IMR-90 (cell line): ENCODE results near the gene CETN2. TPM values are rescaled to one million over a fixed set of nuclear protein-coding genes. Genes with fewer than 3 reads are reported as not detected.
"Not testable (repeated sequence)": the region's sequence is repeated elsewhere in the genome, so short reads cannot be mapped to it uniquely, and the experiment has no call there.

Experiments
- ATAC-seq: fragments of 200-7000 bp; cut with Tn5 transposase; 2 replicates; pipeline ENCODE4 v1.9.1; 2020; ENCODE audit warnings: low read depth, mild to moderate bottlenecking, moderate library complexity
- BruUV-seq: library from RNA; stranded (reverse); fragments of 400-500 nt; replicated peaks from 2 replicates; lab custom pipeline; 2021; lab: Mats Ljungman, UMichigan
- CTCF ChIA-PET: fragments of 300-600 bp; formaldehyde crosslinking; extraction: SDS; loops from one replicate; lab custom pipeline; 2021; ENCODE audit warnings: antibody characterized with exemption; lab: Yijun Ruan, JAX
- POLR2A ChIA-PET: fragments of 300-600 bp; sonication (Branson Sonifier 250); formaldehyde crosslinking; loops from one replicate; lab custom pipeline; 2022; ENCODE audit warnings: antibody characterized with exemption; ENCODE audit not compliant: unreplicated experiment; lab: Charles Lee
- DNase-seq: peaks from one replicate; pipeline ENCODE4 v3.0.0; 2013
- H2AFZ ChIP-seq: replicated peaks from 2 replicates; pipeline ENCODE3; 2013; ENCODE audit warnings: low read length, mild to moderate bottlenecking; ENCODE audit not compliant: poor library complexity
- H2AK5ac ChIP-seq: 2 replicates; pipeline ENCODE4 v1.6.1; 2013; ENCODE audit warnings: low read depth, low read length, inconsistent platforms
- H2AK9ac ChIP-seq: replicated peaks from 2 replicates; pipeline ENCODE3; 2013; ENCODE audit warnings: mild to moderate bottlenecking, low read depth, low read length, moderate library complexity; ENCODE audit not compliant: poor library complexity
- H2BK120ac ChIP-seq: 2 replicates; pipeline ENCODE4 v1.6.1; 2013; ENCODE audit warnings: low read depth, low read length, inconsistent platforms
- H2BK15ac ChIP-seq: 3 replicates; pipeline ENCODE4 v1.6.1; 2013; ENCODE audit warnings: low read depth, low read length, inconsistent platforms
- H2BK20ac ChIP-seq: 2 replicates; pipeline ENCODE4 v1.6.1; 2013; ENCODE audit warnings: low read depth, mild to moderate bottlenecking, inconsistent platforms, low read length, moderate library complexity
- H2BK5ac ChIP-seq: 2 replicates; pipeline ENCODE4 v1.6.1; 2013; ENCODE audit warnings: mild to moderate bottlenecking, low read depth, low read length, inconsistent platforms; ENCODE audit not compliant: poor library complexity, severe bottlenecking
- H3K14ac ChIP-seq: replicated peaks from 2 replicates; pipeline ENCODE4 v1.6.1; 2013; ENCODE audit warnings: low read depth, low read length, inconsistent platforms
- H3K18ac ChIP-seq: 2 replicates; pipeline ENCODE4 v1.6.1; 2013; ENCODE audit warnings: low read depth, low read length, control low read depth
- H3K23ac ChIP-seq: 2 replicates; pipeline ENCODE4 v1.6.1; 2013; ENCODE audit warnings: low read depth, low read length, inconsistent platforms
- H3K27ac ChIP-seq: 2 replicates; pipeline ENCODE4 v1.5.1; 2013; ENCODE audit warnings: mild to moderate bottlenecking, control low read depth, low read length; ENCODE audit not compliant: insufficient read depth
- H3K27me3 ChIP-seq: 2 replicates; pipeline ENCODE4 v1.6.1; 2013; ENCODE audit warnings: low read length; ENCODE audit not compliant: control insufficient read depth, insufficient read depth
- H3K36me3 ChIP-seq: 2 replicates; pipeline ENCODE4 v1.6.1; 2013; ENCODE audit warnings: low read length, mixed read lengths; ENCODE audit not compliant: control insufficient read depth, insufficient read depth
- H3K4ac ChIP-seq: 2 replicates; pipeline ENCODE4 v1.6.1; 2013; ENCODE audit warnings: low read depth, low read length, inconsistent platforms
- H3K4me1 ChIP-seq: 2 replicates; pipeline ENCODE4 v1.6.1; 2013; ENCODE audit warnings: low read length, mixed read lengths; ENCODE audit not compliant: control insufficient read depth, insufficient read depth
- H3K4me2 ChIP-seq: 2 replicates; pipeline ENCODE4 v1.6.1; 2013; ENCODE audit warnings: low read depth, mild to moderate bottlenecking, control low read depth, low read length, moderate library complexity
- H3K4me3 ChIP-seq: 2 replicates; pipeline ENCODE4 v1.5.1; 2013; ENCODE audit warnings: low read depth, mild to moderate bottlenecking, control low read depth, low read length, moderate library complexity; ENCODE audit not compliant: insufficient read depth
- H3K56ac ChIP-seq: 2 replicates; pipeline ENCODE4 v1.6.1; 2013; ENCODE audit warnings: low read length, inconsistent platforms; ENCODE audit not compliant: insufficient read depth; ENCODE audit errors: extremely low read depth
- H3K79me1 ChIP-seq, 2 experiments: 2 replicates each; pipeline ENCODE4 v1.6.1; 2013; ENCODE audit warnings: low read length in 2 of 2, inconsistent platforms in 1 of 2, low read depth in 1 of 2
- H3K9ac ChIP-seq: 2 replicates; pipeline ENCODE4 v1.6.1; 2013; ENCODE audit warnings: low read depth, low read length, control low read depth
- H3K9me1 ChIP-seq: 2 replicates; pipeline ENCODE4 v1.6.1; 2013; ENCODE audit warnings: low read length, inconsistent platforms; ENCODE audit not compliant: insufficient read depth
- H3K9me3 ChIP-seq: 2 replicates; pipeline ENCODE4 v1.6.1; 2013; ENCODE audit warnings: low read length; ENCODE audit not compliant: control insufficient read depth, insufficient read depth
- H4K20me1 ChIP-seq: 2 replicates; pipeline ENCODE4 v1.6.1; 2013; ENCODE audit warnings: low read length, inconsistent platforms; ENCODE audit not compliant: insufficient read depth
- H4K5ac ChIP-seq: 2 replicates; pipeline ENCODE4 v1.6.1; 2013; ENCODE audit warnings: mild to moderate bottlenecking, low read depth, low read length, control low read depth
- H4K8ac ChIP-seq, 2 experiments: 2 replicates each; pipeline ENCODE4 v1.6.1; 2013; ENCODE audit warnings: low read depth in 2 of 2, low read length in 2 of 2, control low read depth in 1 of 2, inconsistent platforms in 1 of 2
- H4K91ac ChIP-seq: 2 replicates; pipeline ENCODE4 v1.6.1; 2013; ENCODE audit warnings: low read depth, low read length, inconsistent platforms; ENCODE audit not compliant: insufficient read depth
- CEBPB ChIP-seq: IDR thresholded peaks from 2 replicates; pipeline ENCODE4 v1.6.1; 2012; ENCODE audit warnings: low read depth, low read length, improper control_type of control experiment
- MAFK ChIP-seq: IDR thresholded peaks from 2 replicates; pipeline ENCODE4 v1.6.1; 2012; ENCODE audit warnings: low read depth, low read length, improper control_type of control experiment
- MAZ ChIP-seq: IDR thresholded peaks from 2 replicates; pipeline ENCODE4 v1.6.1; 2012; ENCODE audit warnings: low read depth, mild to moderate bottlenecking, low read length, improper control_type of control experiment, moderate library complexity, borderline replicate concordance
- NFE2L2 ChIP-seq: fragments of 150-350 bp; IDR thresholded peaks from 2 replicates; pipeline ENCODE4 v1.6.1; 2016; ENCODE audit warnings: low read depth, mild to moderate bottlenecking, low read length
- RFX5 ChIP-seq: IDR thresholded peaks from 2 replicates; pipeline ENCODE4 v1.8.0; 2012; ENCODE audit warnings: low read depth, mild to moderate bottlenecking, low read length, moderate library complexity
- SMC3 ChIP-seq: fragments of 150-350 bp; IDR thresholded peaks from 2 replicates; pipeline ENCODE4 v1.6.1; 2016; ENCODE audit warnings: low read depth, mild to moderate bottlenecking, antibody characterized with exemption, low read length, moderate library complexity
- WGBS, 2 experiments: methylation state at CpG; one replicate each; pipeline versions ENCODE4 v1.1.5 to v1.1.7; 2013; ENCODE audit warnings: missing lambda C conversion rate in 2 of 2; ENCODE audit not compliant: insufficient read length in 1 of 2; ENCODE audit errors: extremely low coverage in 2 of 2; 5-methylcytosine and 5-hydroxymethylcytosine counted together
- dilution Hi-C: fragments of 300-500 bp; cut with HindIII; formaldehyde crosslinking; loops from one replicate; pipeline ENCODE4 v1.14.3; 2018; ENCODE audit warnings: low sequenced_read_pairs; ENCODE audit not compliant: unreplicated experiment
- in situ Hi-C: fragments of 300-500 bp; cut with MboI; formaldehyde crosslinking; loops from 3 replicates; pipeline ENCODE4 v1.14.3; 2019; ENCODE audit warnings: low sequenced_read_pairs, inconsistent platforms, mixed read lengths
- intact Hi-C: fragments of 100-400 bp; cut with micrococcal nuclease; formaldehyde crosslinking; loops from 2 replicates; pipeline ENCODE4 v1.10.0; 2022
- polyA plus RNA-seq, 3 experiments: library from polyadenylated mRNA; depleted of rRNA; stranded (reverse); fragments of >200 nt; gene quantifications; 2 replicates each; pipeline ENCODE4 v1.2.3, GENCODE V29; 2012; ENCODE audit warnings: low replicate concordance in 1 of 3
- total RNA-seq: library from RNA; depleted of rRNA; stranded (reverse); fragments of >200 nt; gene quantifications from 2 replicates; pipeline ENCODE4 v1.2.3, GENCODE V29; 2012

The CETN2 gene
- total and polyA plus RNA-seq, 2 of the 4 experiments (the other 2 are of a cell fraction), result 15.8 to 34.0 TPM

- no peak overlapping the region for H3K4me2 ChIP-seq
- no peak overlapping the region for H3K27ac ChIP-seq
- H3K9ac ChIP-seq, result no peak overlapping the region
- WGBS, 2 experiments, result no CpG with 5 or more reads among the region's 1 CpG
- H3K14ac ChIP-seq, result no peak overlapping the region
- H2BK120ac ChIP-seq, result no peak overlapping the region
- intact Hi-C loops (no loop called here), dilution Hi-C loops (no loop called here), in situ Hi-C loops (no loop called here)
- H4K5ac ChIP-seq, result no peak overlapping the region
- no peak overlapping the region for H3K18ac ChIP-seq
- no TSS peak for BruUV-seq
- H3K4me3 ChIP-seq, result no peak overlapping the region
- H3K4ac ChIP-seq, result no peak overlapping the region
- no peaks in the 10 kb centered on the region for H3K79me1 ChIP-seq
- no peak overlapping the region for H2AFZ ChIP-seq
- H3K4me1 ChIP-seq, result no peaks in the 10 kb centered on the region
- no peaks in the 10 kb centered on the region for H3K27me3 ChIP-seq
- no peak overlapping the region for H4K8ac ChIP-seq
- DNase-seq (no peak), ATAC-seq (no peak)
- no peak overlapping the region for H4K91ac ChIP-seq
- no peaks in the 10 kb centered on the region for H3K9me1 ChIP-seq
- no peak overlapping the region for H2BK5ac ChIP-seq
- H3K56ac ChIP-seq, result no peak overlapping the region
- ChIA-PET POLR2A (no interaction called here), CTCF (no interaction called here)
- H3K23ac ChIP-seq, result no peak overlapping the region
- H2BK20ac ChIP-seq, result no peak overlapping the region
- H2AK9ac ChIP-seq, result no peak overlapping the region
- H3K9me3 ChIP-seq, result no peaks in the 10 kb centered on the region
- H4K20me1 ChIP-seq, result no peaks in the 10 kb centered on the region
- no peak overlapping the region for H2BK15ac ChIP-seq
- no peaks in the 10 kb centered on the region for H3K36me3 ChIP-seq
- H2AK5ac ChIP-seq, result no peak overlapping the region
- TF ChIP-seq SMC3, result no peak
- TF ChIP-seq MAZ, result no peak
- no peak for TF ChIP-seq RFX5
- no peak for TF ChIP-seq CEBPB
- no peak for TF ChIP-seq NFE2L2
- no peak for TF ChIP-seq MAFK
These were observed 31.6 kb downstream of the CETN2 start for GRCh38 chrX:152798945-152799344.

- H3K56ac ChIP-seq, H2AFZ ChIP-seq, dilution Hi-C loops, H2BK5ac ChIP-seq, H3K4me2 ChIP-seq, H3K9me1 ChIP-seq, H4K8ac ChIP-seq, CTCF ChIA-PET, BruUV-seq, H3K27me3 ChIP-seq, H3K36me3 ChIP-seq, H3K18ac ChIP-seq, in situ Hi-C loops, H3K4me3 ChIP-seq, H4K5ac ChIP-seq, H2AK5ac ChIP-seq, DNase-seq, H3K23ac ChIP-seq, H2AK9ac ChIP-seq, H3K9ac ChIP-seq, H4K91ac ChIP-seq, H3K79me1 ChIP-seq, H3K27ac ChIP-seq, H2BK20ac ChIP-seq, H3K14ac ChIP-seq, ATAC-seq, POLR2A ChIA-PET, H3K4me1 ChIP-seq, H4K20me1 ChIP-seq, H3K9me3 ChIP-seq, intact Hi-C loops, H2BK15ac ChIP-seq, H2BK120ac ChIP-seq, H3K4ac ChIP-seq: not testable (repeated sequence)
- WGBS, 2 experiments, result no CpG with 5 or more reads among the region's 3 CpGs
These were observed 43.5 kb downstream of the CETN2 start for GRCh38 chrX:152787062-152787461.
